Activated CD8-positive, alpha-beta memory T cell treated with anti-CD3 and anti-CD28 coated beads, Interleukin-2, amount 50 U/mL, for 24 hours (primary cell): ENCODE results near the gene SMPD3.

ENCODE experiments used
- DNase-seq: peaks from one replicate; pipeline ENCODE4 v3.0.0-alpha.2; 2020; ENCODE audit errors: extremely low read depth

Gene SMPD3

DNA sequence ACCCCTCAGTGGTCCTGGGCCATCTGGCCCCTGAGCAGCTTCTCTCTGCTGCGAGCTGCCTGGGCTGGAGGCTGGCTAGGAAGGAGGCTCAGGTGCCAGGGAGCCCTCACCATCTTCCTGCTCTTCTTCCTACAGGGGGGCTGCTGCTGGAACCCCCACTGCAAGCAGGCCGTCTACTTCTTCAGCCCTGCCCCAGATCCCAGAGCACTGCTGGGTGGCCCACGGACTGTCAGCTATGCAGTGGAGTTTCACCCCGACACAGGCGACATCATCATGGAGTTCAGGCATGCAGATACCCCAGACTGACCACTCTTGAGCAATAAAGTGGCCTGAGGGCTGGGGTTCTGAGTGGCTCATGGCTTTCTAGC is 91.4 kb downstream of the SMPD3 start:
- DNase-seq: no peak

DNA sequence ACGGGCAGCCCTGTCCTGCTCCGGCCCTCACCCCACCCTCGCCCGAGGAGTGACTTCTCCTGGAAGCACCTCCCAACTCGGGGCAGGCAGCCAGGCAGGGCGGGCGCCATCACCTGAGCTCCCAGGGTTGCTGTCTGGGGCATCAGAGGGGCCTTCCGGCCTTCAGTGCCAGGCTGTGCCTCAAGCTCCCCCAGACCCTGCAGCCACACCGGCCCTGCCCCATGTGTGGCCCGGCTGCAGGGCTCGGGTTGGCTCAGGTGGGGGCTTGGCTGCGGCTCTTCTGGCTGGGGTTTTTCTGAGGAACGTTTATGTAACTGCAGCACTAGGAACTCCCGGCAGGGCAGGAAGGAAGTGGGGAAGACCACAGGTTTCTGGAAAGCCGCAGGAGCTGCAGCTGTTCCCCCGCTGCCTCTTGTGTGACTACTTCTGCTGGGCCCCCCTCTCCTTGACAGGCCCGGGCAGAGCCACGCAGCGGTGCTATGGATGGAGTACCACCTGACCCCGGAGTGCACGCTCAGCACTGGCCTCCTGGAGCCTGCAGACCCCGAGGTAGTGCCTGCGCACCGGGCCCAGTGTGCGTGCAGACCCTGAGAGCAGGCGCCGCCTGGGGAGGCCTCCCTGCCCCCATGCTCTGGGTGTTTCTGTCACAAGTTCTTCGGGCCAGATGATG is 91.9 kb downstream of the SMPD3 start:
- peak; percentile 36 for DNase-seq

DNA sequence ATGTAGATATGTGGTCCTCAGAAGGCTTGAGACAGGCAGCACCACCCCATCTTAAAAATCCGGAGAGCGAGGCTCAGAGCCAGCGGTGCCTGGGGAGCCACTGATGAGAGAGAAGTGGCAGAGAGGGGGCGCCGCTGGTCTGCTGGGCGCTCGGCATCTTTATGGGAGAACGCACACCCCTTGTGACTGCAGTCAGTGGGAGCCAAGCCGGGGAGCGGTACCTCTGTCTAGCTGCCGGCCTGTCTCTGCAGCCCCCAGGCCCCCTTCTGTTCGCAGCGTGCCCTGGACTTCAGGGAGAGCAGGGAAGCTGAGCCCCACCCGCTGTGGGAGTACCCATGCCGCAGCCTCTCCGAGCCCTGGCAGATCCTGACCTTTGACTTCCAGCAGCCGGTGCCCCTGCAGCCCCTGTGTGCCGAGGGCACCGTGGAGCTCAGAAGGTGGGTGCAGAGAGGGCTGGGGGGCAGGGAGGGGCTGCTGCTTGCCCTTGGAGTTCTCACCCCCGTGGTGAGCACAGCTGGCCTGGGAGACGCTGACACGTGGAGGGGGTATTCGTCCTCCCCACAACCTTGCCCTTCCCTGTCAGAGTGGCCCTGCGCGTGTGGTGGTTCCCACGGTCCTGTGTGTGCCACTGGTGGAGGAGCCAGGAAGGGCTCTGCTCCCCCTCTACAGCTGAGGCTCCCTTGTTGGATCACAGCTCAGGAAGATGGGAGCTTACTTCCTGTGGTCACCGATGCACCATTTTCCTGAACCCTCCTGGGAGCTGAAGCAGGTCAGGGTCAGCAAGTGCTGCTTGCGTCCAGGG is 92.7 kb downstream of the SMPD3 start:
- DNase-seq: no peak

- DNase-seq: no peak
Observed at GRCh38 chr16:68354816-68355215, 93.5 kb downstream of the SMPD3 start.

DNA sequence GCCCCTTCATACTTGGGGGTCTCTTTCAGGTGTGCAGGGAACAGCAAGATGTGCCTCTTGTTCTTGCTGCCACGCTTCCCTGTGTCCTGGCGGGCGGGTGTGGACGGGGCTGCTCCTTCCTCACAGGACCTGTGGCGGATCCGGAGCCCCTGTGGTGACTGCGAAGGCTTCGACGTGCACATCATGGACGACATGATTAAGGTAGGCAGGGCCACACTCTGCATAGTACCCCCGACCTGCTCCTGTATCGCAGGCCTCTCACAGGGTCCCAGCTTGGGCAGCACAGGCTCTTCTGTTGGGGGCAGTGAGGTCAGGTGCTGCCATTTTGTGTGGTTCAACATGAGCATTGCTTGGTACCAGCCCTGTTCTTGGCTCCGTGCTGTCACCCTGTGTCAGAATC is 94.9 kb downstream of the SMPD3 start:
- no peak for DNase-seq

DNA sequence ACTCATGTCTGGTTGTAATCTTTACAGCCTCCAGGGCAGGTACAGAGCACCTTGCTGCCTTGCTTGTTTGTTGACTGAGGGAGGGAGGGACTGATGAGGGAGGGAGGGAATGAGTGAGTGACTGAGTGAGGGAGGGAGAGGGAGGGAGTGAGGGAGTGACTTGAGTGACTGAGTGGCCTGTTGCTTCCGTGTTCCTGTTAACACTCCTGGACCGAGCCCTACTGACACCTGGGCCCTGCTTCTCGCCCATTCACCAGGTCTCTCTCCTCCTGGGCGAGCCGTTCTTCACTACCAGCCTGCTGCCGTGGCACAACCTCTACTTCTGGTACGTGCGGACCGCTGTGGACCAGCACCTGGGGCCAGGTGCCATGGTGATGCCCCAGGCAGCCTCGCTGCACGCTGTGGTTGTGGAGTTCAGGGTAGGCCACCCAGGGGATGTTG is 96.3 kb downstream of the SMPD3 start:
- DNase-seq: no peak

DNA sequence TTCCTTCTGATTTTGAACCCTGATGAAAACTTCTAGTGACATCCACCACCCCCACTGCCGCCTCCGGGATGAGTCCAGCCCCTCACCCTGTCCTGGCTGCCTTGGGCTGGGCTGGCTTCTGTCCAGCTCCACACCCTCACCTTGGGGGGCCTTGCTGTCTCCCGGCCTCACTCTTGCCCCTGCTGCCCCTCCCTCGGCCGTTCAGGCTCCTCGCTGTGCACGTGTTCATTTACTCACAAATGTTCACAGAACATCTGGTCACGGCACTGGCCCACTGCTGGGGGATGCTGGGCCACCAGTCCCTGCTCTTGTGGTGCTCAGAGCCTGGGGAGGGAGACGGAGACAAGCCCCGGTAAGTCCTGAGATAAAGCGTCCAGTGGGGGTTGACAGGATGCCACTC is 96.8 kb downstream of the SMPD3 start:
- DNase-seq: no peak

DNA sequence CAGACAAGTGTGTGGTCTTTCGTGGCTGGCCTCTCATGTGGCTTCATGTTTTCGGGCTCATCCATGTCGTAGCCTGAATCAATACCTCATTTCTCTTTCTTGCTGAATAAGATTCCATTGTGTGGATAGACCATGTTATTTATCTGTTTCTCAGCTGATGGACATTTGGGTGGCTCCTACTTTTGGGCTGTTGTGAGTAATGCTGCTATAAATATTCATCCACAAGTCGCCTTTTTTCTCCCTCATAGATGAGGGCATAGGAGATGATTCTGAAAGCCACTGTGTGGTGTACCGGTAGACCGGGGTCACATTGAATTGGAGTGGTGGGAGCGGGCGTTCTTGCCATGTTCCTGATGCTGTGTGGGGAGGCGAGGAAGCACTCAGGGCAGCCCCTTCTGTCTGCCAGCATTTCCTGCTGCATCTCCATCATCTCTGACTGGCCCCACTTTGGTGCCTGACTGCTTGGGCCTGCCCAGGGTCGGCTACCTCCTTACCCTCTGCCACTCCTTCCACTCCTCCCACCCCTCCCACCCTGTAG is 97.4 kb downstream of the SMPD3 start:
- no peak for DNase-seq

DNA sequence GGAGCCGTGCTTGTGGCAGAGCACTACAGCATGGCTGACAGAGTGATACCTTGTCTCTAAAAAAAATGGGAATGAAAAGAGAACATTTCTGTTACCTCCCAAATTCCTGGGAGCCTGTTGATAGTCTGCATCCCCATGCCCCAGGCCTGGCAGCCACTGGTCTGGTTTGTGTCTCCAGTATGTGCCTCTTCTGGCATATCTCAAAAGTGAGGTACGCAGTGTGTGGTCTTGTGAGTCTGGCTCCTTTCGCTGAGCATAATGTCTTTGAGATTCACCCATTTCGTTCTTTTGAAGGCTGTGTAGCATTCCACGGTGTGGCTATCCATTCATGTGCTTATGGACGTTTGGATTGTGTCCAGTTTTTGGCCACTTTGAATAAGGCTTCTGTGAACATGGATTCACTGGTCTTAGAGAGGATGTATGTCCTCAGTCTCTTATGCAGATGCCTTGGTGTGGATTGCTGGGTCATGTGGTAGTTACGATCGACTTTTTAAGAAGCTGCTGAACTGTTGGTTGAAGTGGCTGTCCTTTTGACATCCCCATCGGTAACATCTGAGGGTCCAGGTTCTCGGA is 98.4 kb downstream of the SMPD3 start:
- no peak for DNase-seq

- no peak for DNase-seq
Observed at GRCh38 chr16:68348639-68349445, 99.5 kb downstream of the SMPD3 start.

- no peak for DNase-seq
Observed at GRCh38 chr16:68347605-68348004, 100.7 kb downstream of the SMPD3 start.

DNA sequence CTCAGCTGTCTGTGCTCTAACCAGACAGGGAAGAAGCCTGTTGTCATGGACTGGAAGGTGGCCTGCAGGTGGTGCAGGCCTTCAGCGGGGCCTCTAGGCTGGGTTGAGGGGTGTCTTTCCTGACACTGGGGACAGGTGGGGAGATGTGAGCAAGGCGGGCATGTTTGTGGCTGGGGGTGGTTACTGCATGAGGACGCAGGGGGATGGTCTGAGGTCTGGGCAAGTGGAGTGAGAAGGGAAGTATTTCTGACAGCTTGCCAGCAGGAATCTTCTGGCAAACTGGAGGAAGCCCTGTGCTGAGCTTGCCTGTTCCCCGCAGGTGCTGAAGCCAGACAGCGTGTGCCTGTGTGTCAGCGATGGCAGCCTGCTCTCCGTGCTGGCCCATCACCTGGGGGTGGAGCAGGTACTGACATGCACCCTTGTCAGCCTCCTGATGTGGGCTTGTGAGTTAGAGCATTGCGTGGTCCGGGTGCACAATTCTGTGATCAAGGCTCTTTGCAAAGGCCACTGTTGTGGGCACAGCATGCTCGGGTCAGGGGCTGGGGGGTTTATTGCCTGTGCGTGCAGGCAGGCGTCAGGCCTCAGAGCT is 101.3 kb downstream of the SMPD3 start:
- no peak for DNase-seq

- DNase-seq: no peak
Observed at GRCh38 chr16:68345958-68346635, 102.2 kb downstream of the SMPD3 start.

GRCh38 chr16:68345351-68345810 is 102.9 kb downstream of the SMPD3 start:
- no peak for DNase-seq

DNA sequence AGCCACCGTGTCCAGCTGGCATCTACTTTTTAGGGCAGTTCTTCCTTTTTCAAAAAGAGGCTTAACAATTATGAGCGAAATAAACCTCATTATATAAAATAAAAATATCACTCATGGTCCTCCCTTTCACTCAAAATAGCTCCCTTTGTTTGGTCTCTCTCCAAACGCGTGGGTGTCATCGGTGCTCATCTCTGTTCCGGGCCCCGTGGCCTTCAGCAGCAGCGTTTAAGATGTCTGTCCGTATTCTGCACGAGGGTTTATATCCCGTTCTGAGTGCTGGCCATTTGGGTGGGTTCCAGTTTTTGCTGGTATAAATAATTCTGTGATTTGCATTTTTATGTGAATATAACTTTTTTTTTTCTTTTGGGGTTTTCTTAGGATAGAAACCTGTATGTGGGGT is 104.1 kb downstream of the SMPD3 start:
- DNase-seq: no peak

DNA sequence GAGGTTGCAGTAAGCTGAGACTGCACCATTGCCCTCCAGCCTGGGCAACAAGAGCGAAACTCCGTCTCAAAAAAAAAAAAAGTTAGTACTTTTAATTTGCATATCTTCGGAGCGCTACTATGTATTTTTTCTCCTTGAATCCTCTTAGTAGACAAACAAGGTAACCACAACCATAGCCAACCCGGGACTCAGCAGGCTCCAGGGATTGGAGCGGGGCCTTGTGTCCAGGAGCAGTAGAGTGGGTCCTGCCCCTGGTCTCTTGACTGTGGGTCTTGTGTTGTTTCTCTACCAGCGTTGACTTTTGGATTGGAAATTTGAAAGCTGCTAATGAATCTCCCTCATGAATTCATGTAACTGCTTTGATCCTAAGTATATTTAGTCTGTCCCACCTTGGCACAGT is 105.2 kb downstream of the SMPD3 start:
- DNase-seq: no peak

- DNase-seq: no peak
Observed at GRCh38 chr16:68342620-68343019, 105.7 kb downstream of the SMPD3 start.

GRCh38 chr16:68339214-68339613 is 109.1 kb downstream of the SMPD3 start:
- no peak for DNase-seq

DNA sequence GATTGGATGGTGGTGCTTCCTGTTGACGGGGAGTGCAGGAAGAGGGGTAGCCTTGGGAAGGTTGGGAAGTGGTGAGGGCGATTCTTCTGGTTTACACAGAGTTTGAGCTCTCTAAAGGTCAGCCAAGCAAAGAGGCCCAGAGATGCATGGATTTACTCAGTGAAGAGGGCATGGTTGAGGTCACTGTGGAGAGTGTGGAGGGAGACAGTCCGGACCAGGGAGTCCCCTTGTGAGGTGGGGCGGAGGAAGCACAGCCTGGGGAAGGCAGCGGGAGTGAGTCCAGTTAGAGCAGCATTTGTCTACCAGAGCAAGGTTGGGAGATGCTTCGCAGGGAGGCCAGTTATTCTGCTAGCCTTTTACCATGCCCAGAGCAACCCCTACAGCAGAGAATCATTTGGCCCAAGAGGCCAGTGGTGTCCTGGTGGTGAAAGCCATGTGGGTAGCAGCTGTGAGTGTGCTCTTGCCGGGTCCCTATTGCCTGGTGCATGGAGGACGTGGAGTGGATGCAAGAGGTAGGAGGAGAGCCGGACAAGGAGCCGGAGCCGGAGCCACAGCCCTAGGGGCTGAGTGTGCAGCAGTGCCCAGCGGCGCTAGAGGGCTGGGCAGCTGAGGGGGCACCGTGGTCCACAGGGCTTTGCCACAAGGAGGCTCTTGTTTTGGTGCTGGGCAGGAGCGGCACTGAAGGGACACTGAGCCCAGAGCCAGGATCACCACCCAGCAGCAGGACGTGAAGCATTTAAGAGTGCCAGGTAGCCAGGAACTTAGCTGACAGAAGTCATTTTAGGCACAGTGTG is 109.8 kb downstream of the SMPD3 start:
- DNase-seq: no peak

DNA sequence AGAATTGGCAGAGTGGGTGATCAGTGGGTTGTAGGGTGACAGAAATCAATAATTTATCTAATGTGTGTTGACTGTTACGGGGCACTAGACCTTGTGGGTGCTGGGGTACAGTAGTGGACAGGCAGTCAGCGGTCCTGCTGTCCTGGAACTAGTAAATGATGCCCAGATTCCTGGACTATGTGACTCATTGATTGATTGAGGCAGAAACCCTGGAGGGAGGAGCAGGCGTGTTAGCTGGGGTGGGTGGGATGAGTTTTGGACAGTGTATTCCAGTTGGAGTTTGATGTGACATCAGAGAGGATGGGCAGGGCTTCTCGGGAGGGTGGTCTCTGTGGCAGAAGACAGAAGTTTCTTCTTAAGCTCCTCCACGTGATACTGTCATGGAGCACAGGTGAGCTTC is 113.1 kb downstream of the SMPD3 start:
- no peak for DNase-seq
